ENCODE data around the gene AVP.

AVP gene

DNA sequence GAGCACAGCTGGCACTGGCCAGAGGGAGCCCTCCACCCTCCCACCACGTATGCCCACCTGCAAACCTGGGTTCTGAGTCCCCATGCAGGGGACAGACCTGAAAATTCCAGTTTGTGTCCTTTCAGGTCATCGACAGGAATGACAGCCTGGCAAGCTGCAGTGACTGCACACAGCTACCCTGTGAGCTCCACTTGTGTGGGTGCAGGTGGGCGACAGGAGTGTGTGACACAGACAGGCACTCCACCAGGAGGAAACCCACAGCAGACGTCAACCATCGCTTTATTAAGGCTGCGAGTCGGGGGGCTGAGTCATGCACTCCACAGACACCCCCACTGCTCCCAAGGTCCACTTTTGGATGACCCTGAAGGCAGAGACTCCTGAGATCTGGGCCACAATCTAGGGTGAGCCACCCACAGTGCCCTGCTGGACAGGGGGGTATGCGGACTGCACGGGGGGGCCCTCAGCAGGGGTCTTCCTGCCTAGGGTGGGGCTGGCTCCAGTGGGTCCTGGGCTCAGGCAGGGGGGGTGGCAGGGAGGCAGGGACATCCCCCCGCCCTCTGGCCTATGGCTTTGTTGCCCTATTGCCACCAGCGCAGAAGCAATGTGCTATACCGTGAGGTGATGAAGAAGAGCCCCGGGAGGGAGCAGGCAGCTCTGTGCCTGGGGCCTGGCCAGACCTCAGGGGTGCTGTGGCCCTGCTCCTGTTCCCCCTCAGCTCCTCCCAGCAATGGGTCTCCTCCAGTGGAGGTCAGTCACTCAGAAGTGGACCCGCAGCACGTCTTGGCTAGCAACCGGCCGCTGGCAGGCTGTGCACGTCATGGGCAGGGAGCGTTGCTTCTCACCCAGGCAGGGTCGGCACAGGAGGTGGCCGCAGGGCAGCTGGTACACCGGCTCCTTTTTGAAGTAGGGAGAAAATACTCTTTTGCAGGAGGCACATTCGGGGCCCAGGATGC, 25.1 kb upstream of the AVP start:
- DNase-seq: no peak

DNA sequence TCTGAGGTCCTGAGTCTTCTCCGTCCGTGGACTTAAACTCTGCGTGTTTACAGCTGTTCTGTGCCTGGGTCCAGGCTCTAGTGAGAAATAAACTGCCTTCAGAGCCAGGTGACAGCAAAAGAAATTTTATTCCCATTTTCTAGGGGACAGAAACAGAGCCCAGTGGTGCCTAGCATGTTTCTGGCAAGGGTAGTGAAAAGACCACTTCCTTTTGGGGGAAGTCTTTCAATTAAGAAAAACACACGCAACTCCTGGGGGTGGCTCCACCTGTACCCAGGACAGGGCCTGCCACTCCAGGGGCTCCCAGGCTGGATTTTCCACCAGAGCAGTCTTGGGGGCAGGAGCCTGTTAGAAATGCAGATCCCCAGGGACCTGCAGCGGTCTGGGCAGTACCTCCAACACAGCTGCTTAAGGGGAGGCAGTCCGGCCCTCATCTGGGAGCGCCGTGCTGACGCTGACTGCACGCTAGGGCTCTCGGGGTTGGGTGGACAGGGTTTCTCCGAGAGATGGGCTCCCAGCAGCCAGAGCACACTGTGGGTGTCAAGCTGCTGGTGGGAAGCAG, 23.0 kb upstream of the AVP start:
- no peak for DNase-seq

DNA sequence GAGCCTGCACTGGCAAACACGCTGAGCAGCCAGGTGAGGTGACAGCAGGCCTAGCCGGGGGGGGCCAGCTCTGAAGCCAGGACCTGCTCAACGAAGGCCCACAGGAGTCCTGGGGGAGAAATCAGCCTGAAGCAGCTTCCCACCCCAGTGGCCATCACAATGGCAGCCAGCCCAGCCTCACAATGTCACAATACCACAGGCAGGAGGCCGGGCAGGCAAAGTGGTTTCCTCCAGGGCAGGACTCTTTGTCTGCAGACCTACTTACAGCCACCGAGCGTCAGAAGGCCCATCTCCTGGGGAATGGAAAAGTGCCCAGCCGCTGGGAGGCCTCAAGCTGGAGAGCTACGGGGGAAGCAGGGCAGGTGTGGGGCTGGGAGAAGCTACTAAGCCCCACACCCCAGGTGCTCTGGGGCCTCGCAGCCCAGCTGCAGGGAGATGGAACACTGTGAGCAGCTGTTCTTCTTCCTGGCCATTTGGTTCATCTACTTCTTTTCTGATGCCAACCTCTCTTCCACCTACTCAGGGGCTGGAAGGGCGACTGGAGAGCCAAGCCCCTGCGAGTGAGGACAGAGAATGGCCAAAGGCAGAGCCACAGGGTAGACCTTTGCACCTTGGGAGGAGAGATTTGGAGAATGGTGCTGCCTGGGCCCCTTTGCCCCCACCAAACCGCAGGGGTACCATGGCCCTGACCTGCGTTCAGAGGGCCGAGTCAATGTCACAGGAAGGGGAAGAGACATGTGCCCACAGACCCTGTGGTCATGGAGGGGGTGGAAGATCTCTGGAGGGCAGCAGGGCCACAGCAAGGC, 22.3 kb upstream of the AVP start:
- DNase-seq: peak; percentile 68

DNA sequence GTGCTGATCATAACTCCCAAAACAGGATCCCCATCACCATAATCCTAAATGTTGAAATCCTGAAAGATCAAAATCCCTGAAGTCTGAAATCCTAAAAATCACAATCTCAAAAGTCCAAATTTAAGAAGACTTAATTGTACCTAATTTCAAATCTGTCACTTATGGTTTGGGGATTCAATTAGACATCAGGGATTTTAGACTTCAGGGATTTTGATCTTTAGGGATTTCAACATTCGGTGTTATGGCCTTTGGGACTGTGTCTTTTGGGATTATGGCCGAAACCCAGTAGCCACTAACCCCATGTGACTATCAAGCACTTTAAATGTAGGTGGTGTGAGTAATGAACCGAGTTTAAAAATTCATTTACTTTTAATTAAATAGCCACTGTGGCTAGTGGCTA, 21.7 kb upstream of the AVP start:
- no peak for DNase-seq

DNA sequence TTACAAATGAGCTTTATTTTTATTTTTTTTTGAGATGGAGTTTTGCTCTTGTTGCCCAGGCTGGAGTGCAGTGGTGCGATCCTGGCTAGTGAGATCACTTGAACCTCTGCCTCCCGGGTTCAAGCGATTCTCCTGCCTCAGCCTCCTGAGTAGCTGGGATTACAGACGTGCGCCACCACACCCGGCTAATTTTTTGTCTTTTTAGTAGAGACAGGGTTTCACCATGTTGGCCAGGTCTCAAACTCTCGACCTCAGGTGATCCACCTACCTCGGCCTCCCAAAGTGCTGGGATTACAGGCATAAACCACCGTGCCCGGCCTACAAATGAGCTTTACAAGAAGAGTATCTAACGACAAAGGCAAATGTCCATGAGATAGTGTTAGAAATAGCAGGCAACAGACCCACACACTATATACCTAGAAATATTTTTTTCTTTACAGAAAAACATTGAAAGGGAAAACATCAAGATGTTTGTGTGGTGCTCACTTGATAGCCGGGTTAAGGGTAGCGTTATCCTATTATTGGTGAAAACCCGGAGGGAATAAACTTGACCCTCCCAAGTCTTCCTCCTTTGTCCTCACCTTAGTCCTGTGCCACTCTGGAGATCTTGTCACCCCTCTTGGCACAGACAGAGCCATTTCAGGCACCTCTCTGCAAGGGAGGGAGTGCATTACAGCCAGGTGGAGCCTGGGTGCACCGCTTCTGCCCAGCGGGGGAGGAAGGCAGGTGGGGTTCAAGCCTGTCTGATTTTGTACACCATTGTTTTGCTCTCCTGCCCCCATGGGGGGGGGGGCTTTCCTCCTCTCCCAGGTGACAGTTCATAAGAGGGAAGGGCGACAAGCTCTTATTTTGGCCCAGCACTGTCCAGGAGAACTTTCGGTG, 21.0 kb upstream of the AVP start:
- no peak for DNase-seq

DNA sequence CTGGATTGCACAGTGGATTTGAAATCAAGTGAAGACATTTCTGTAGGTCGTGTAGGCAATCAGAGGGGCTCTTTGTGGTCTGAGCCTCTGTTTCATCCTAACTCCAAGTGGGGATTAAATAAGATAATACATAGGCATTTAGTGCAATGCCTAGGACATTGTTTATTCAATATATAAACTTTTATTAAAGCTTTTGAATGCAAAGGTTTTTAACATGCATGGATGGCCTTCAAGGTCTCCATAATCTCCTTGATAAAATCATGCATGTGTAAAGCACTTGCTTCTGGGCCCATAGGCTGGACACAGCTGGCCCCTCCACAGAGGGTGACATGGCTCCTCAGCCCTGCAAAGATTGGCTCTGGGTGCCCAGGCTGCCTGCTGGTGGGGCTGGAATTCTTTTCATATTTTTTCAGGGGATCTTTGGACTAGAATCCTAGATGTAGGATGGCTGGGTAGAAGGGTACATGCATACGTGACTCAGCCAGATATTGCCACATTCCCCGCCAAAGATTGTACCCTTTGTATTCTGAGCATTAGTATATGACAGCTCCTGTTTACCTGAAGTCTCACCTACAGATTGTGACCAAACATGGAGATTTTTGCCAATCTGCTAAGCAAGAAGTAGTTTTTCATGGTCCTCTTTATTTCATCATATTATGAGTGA, 19.0 kb upstream of the AVP start:
- no peak for DNase-seq

DNA sequence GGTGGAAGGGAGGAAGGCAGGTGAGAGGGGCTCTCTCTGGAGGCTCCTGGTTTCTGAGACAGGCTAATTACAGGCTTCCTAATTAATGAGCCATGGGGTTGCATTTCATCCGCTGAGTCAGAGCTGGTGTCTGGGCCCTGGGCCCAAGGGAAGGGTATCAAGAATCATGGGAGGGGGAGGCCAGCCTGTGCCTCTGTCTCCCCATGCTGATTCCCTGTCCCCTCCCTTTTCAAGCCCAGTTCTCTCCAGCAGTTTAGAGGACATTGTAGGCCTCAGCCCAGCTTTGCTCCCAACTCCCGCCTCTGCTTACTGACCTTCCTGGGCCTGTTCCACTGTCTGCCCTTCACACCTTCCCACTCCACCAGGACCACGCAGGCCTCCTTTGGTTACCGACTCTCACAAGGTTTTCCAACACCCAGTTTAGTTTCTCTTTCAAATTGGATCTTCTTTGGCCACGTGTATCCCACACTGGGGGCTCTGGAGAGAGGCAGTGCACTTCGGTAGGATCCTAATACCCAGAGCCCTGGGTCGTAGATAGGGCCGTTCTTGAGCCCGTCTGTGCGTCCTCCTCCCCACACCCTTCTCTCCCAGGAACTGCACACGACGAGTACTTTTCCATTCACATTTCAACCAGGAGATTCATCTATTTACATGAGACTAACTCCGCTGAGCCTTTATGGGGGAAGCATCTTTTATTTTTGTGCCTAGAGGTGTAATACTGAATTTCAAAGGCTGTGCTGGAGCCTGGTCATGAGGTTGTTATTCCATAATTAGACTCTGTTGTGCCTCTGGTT, 18.2 kb upstream of the AVP start:
- no peak for DNase-seq

DNA sequence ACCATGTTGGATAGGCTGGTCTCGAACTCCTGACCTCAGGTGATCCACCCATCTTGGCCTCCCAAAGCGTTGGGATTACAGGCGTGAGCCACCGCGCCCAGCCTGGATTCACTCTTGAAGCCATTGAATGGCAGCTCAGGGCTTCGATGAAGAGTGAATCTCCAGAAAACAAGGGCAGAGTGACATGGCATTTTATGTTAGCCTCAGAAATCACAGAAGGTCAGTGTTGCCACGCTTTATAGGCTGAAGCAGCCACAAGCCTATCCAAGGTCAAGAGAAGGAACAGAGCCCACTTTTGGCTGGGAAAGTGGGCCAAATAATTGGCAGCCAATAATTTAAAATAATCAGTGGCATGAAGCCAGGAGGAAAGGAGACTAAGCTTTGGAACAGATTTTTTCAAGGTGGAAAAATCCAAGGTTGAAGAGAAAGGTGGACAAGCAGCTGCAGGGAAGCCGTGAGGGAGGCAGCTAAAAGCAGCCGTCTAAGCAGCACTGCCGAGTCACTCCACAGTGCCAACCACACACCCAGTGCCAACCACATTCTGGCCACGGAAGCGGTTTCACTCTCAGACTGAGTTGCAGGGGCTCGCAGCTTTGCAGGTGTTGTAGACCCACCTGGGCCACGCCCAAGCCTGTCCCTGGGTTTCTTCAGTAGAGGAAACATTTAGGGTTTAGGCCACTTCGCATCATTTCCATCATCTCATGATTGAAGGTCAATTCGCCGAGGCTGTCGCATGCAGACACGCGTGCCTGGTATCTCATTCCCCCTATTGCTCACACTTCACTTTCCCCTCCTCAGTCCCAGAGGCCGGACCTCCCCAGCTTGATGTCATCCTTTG, 17.4 kb upstream of the AVP start:
- no peak for DNase-seq

DNA sequence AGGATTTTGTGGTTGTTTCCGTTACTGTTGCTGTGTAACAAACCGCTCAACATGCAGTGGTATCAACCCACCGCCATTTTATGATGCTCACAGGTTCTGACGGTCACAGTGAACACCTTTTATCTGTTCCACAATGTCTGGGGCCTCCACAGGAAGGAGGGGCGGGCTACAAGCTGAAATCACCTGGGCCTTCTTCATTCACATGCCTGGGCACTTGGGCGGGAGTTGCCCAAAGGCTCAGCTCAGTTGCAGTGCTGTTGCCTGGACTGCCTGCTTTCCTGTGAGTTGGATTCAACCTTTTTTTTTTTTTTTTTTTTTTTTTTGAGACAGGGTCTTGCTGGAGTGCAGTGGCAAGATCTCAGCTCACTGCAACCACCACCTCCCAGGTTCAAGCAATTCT, 16.7 kb upstream of the AVP start:
- no peak for DNase-seq

DNA sequence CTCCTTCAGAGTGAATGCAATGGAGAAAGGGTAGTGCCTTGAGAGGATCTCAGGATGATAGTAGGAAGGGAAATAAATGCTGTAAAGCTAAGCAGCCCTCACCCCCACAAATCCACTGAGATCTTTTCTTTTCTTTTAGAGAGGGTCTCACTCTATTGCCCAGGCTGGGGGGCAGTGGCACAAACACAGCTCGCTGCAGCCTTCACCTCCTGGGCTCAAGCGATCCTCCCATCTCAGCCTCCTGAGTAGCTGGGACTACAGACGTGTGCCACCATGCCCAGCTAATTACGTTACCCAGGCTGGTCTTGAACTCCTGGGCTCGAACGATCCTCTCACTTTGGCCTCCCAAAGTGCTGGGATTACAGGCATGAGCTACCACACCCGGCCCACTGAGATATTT, 16.0 kb upstream of the AVP start:
- DNase-seq: no peak

DNA sequence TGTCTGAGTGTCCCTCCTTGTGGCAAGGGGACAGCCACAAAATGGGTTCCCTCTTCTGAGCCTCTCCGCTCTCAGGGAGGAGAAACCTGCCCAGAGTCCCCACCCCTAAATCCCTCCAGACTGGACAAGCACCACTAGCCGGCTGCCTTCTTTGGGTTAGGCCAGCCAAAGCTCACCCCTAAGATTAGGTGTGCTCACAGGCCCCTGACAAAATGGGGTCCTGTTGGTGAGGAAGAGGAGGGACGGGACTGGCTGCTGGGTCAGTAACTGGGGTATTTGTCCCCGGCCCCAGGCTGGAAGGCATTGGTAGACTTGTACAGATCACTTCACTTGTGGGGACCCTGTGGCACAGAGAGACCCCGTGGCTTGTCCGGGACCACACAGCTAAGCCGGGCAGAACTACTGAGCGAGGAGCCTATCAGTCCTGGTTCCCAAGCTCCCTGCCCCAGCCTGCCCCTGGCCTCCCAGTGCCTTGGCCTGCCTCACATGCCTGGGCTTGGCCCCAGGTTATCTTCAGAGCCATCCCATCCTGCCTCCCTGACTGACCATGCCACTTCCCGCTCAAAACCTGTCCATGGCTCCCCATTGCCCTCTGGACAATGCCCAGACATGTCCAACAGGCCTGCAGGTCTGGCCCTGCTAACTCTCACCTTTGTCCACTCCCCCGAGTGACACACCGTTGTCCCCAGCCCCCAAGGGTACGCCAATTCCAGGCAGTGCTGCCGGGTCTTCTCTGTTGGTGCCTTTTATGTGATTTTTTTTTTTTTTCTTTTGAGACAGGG, 10.5 kb upstream of the AVP start:
- no peak for DNase-seq

DNA sequence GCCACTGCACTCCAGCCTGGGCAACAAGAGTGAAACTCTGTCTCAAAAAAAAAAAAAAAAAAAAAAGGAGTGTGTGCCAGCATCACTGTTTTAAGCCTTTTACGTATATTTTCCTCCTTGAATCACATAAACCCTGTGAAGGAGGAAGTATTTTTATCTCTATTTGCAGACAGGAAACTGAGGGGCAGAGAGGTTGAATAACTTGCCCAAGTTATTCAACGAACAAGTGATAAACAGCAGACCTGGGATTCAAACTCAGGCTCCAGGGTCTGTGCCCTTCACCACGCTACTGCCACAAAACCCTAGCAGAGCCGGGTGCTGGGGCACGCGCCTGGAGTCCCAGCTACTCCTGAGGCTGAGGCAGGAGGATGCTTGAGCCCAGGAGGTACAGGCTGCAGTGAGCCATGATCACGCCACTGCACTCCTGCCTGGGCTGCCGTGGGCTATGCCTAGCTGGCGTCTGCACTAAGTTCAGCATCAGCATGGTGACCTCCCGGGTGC, 9.4 kb upstream of the AVP start:
- DNase-seq: no peak

DNA sequence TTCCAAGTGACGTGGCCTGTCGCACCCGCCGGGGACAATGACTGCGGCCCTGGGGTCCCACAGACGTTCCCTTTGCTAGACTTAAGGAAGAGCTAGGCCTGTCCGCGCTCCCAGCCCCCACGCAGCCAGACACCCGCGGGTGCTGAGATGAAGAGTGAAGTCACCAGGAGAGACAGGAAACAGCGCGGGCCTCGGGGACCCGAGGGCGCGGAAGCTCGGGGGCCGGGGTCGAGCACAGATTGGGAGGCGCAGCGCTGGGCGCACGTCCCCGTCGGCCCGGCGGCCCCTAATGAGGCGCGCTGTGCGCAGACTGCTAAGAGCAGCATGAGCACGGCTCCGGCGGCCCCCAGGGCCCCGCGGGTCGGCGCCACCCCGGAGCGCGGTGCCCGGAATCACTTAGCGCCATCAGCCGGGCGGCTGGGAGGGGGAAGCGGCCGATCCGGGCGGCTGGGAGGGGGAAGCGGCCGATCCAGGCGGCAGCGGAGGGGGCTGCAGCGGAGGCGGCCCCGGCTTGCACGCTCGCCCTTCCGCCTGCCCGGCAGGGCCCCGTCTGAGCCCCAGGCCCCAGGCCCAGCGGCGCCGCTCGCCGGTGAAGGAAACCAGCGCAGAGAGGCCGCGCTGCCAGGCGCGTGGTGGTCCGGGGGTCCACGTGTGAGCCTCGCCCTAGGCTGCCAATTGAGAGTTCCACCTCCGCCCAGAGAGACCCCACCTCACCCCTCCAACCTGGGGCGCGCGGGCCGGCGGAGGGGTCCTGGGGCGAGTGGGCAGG, 8.3 kb upstream of the AVP start:
- DNase-seq: no peak

DNA sequence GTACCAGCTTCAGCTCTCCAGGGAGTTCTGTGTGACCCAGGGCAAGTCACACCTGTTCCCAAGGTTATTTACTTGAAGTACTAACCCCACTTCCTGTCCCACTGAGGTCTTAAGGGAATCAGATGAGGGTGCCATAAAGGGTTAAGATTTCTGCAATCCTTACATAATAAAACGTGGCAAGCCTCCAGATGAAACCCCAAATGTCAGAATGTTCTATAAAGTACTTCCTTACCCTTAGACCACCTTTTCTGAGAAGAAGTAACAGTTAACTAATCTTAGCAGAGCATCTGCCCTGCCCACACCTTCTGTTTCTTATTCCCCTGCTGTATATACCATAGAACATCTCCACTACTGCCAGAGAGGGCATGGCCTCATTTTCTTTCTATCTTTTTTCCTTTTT, 6.0 kb upstream of the AVP start:
- DNase-seq: no peak

DNA sequence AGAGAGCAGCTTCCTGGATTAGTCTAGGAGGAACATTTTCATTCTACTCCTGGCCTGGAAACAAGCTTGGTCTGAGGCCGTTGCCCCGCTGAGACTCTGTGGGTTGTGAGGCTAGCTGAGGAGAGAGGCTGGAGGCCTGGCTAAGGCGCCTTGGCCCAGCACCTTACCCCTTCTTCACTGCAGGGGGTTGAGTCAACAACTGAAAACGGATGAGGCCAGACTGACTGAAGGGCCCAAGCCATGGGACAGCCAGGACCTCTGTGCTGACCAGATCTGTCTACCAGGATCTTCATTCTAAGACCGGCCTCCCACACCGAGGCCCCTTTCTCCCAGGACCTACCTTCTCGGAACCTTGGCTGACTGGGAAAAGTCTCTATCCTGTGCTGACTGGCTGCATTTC, 3.5 kb upstream of the AVP start:
- no peak for DNase-seq

DNA sequence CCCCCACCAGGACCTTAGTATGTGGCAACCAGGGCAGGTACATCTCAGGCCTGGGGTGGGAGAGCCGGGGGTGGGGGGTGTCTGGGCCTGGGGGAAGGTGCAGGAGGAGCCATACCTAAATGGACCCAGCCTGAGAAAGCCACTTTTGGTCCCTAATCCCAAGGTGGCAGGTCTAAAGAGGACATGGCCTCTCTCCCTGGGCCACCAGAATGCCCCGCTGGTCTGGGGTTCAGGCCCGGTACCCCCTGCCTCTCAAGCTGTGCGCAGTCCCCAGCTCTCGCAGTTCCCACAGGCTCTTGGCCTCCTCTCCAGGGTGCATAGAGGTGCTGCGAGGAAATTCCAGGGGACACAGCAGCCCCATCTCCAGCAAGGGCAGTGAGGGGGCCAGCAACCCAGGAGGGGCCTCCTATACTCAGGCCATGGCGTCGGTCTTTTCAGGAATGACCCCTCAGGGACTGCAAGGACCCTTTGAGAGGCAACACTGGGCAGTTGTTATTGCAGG, 1.1 kb upstream of the AVP start:
- DNase-seq: no peak

DNA sequence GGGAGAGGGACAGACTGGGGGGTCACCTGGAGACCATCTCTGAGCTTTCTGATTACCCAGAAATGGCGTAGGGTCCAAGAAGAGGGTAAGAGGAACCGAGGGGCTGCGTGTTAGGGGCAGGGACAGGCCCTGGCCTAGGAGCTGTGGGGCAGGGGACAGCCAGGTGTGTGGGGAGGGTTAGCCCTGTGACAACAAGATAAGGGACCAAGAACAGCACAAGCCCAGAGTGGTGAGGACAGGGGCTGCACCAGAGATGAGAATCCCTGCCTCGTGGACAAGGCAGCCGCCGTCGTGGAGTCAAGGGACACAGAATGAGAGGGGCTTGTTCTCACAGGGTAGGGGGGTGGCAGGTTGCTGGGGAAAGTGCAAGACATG, 449 bp upstream of the AVP start:
- DNase-seq: no peak

All from NCI-H2107 (cell line).